ENCODE data around the gene USP20.

Gene USP20

GRCh38 chr9:129840034-129840433 is 4.8 kb downstream of the USP20 start:
- no peak overlapping the region for H3K27ac ChIP-seq
- no peaks in the 10 kb centered on the region for H3K4me1 ChIP-seq
- H3K4me2 ChIP-seq (ENCODE audit: low read length), result no peak overlapping the region
- no peaks in the 10 kb centered on the region for H3K36me3 ChIP-seq (ENCODE audit: control insufficient read depth, insufficient read depth, low read length)
- no peak for TF ChIP-seq CTCF (IDR thresholded peaks at IDR 0.05)
- peaks cover 16% of the 10 kb centered on the region for H3K79me2 ChIP-seq
- no peaks in the 10 kb centered on the region for H3K27me3 ChIP-seq (ENCODE audit: control insufficient read depth, insufficient read depth, low read length)
- H2AFZ ChIP-seq, result no peak overlapping the region
- H3K9ac ChIP-seq, result no peak overlapping the region
- no peak overlapping the region for H3K4me3 ChIP-seq (ENCODE audit: low read depth, low read length)
- no peaks in the 10 kb centered on the region for H3K9me3 ChIP-seq (ENCODE audit: control insufficient read depth, low read length)

DNA sequence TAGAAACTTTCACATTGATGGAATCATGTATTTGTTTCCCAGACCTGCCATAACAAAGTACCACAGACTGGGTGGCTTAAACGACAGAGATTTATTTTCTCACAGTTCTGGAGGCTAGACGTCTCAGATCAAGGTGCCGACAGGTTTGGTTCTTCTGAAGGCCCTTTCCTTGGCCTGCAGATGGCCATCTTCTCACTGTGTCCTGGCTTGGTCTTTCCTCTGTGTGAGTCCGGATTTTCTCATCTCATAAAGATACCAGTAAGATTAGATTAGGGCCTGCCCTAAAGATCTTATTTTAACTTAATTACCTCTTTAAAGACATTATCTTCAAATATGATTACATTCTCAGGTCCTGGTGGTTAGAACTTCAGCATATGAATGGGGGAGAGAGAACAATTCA is 5.8 kb downstream of the USP20 start:
- no peaks in the 10 kb centered on the region for H3K9me3 ChIP-seq (ENCODE audit: control insufficient read depth, low read length)
- no peak overlapping the region for H3K4me2 ChIP-seq (ENCODE audit: low read length)
- no peaks in the 10 kb centered on the region for H3K36me3 ChIP-seq (ENCODE audit: control insufficient read depth, insufficient read depth, low read length)
- no peak overlapping the region for H3K27ac ChIP-seq
- no peaks in the 10 kb centered on the region for H3K27me3 ChIP-seq (ENCODE audit: control insufficient read depth, insufficient read depth, low read length)
- TF ChIP-seq CTCF (IDR thresholded peaks at IDR 0.05), result no peak
- no peak overlapping the region for H2AFZ ChIP-seq
- no peak overlapping the region for H3K9ac ChIP-seq
- H3K79me2 ChIP-seq, result peaks cover 10% of the 10 kb centered on the region
- H3K4me3 ChIP-seq (ENCODE audit: low read depth, low read length), result no peak overlapping the region
- no peaks in the 10 kb centered on the region for H3K4me1 ChIP-seq

- H3K4me3 ChIP-seq (ENCODE audit: low read depth, low read length), result no peak overlapping the region
- no peak overlapping the region for H3K27ac ChIP-seq
- no peak overlapping the region for H3K4me2 ChIP-seq (ENCODE audit: low read length)
- H3K36me3 ChIP-seq (ENCODE audit: control insufficient read depth, insufficient read depth, low read length), result no peaks in the 10 kb centered on the region
- H3K4me1 ChIP-seq, result no peaks in the 10 kb centered on the region
- no peak for TF ChIP-seq CTCF (IDR thresholded peaks at IDR 0.05)
- H2AFZ ChIP-seq, result no peak overlapping the region
- H3K27me3 ChIP-seq (ENCODE audit: control insufficient read depth, insufficient read depth, low read length), result no peaks in the 10 kb centered on the region
- no peaks in the 10 kb centered on the region for H3K79me2 ChIP-seq
- no peaks in the 10 kb centered on the region for H3K9me3 ChIP-seq (ENCODE audit: control insufficient read depth, low read length)
- H3K9ac ChIP-seq, result no peak overlapping the region
Measured at GRCh38 chr9:129845373-129845772, 10.1 kb downstream of the USP20 start.

GRCh38 chr9:129848712-129849441 is 13.6 kb downstream of the USP20 start:
- Histone ChIP-seq H3K4me1 (no peaks in the 10 kb centered on the region), H3K9ac (no peak overlapping the region), H3K4me3 (ENCODE audit: low read depth, low read length) (no peak overlapping the region), H3K27me3 (ENCODE audit: control insufficient read depth, insufficient read depth, low read length) (no peaks in the 10 kb centered on the region), H3K79me2 (no peaks in the 10 kb centered on the region), H3K27ac (no peak overlapping the region), H3K4me2 (ENCODE audit: low read length) (no peak overlapping the region), H2AFZ (no peak overlapping the region), H3K36me3 (ENCODE audit: control insufficient read depth, insufficient read depth, low read length) (no peaks in the 10 kb centered on the region), H3K9me3 (ENCODE audit: control insufficient read depth, low read length) (no peaks in the 10 kb centered on the region)
- no peak for TF ChIP-seq CTCF (IDR thresholded peaks at IDR 0.05)

DNA sequence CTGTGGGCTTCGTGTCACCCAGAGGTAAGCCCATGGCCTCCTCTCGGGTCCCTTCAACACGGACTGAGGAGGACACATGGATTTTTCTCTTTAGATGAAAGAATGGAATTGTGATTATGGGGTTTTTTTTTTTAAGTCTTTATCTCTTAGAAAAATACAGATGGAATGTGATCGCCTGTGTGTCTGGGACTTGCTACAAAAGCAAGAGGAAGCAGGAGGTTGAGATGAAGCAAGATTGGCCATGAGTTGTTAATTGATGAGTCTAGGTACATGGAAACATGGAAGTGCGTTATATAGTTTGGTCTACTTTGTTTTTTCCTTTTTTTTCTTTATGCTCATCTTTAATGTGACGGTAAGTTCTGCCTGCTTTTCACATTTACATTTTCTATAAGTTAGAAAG is 14.6 kb downstream of the USP20 start:
- Histone ChIP-seq H3K36me3 (ENCODE audit: control insufficient read depth, insufficient read depth, low read length) (no peaks in the 10 kb centered on the region), H3K4me2 (ENCODE audit: low read length) (no peak overlapping the region), H3K79me2 (no peaks in the 10 kb centered on the region), H3K27ac (no peak overlapping the region), H3K27me3 (ENCODE audit: control insufficient read depth, insufficient read depth, low read length) (no peaks in the 10 kb centered on the region), H2AFZ (no peak overlapping the region), H3K9me3 (ENCODE audit: control insufficient read depth, low read length) (no peaks in the 10 kb centered on the region), H3K4me3 (ENCODE audit: low read depth, low read length) (no peak overlapping the region), H3K9ac (no peak overlapping the region), H3K4me1 (no peaks in the 10 kb centered on the region)
- TF ChIP-seq CTCF (IDR thresholded peaks at IDR 0.05), result no peak
